Heart left ventricle (tissue), 13 donors: ENCODE data around the gene GNAQ.

Source experiments
- POLR2A ChIP-seq, 2 donors: fragments of 450-650 bp; IDR thresholded peaks; one replicate each; pipeline ENCODE4 v1.6.1; 2017; ENCODE audit warnings: antibody characterized with exemption in 2 of 2, mild to moderate bottlenecking in 2 of 2, moderate library complexity in 2 of 2
- TF ChIP-seq, protein P1 (sequence below), 12 donors: fragments of 200-600 bp; sonication (generic) in 4 of 12; IDR thresholded peaks; one replicate each; pipeline versions ENCODE4 v1.5.0 to v1.8.0; 2018 to 2022; ENCODE audit warnings: antibody characterized with exemption in 12 of 12, mild to moderate bottlenecking in 5 of 12
- donor health status: ischemic (EF 13 %, LVEDD 7.1; RV severe dilation, severe dysfunction).
- donor health status: DM: no; HTN: yes; CAD: no.
- donor health status: DM: no; HTN: no; CAD: no.
- donor health status: ischemic (EF 25% LVEDD 6.9; RV normal size, moderate dysfunction).
- donor health status: ischemic (EF 25% LVEDD 5.7; RV mildly dilated, moderate dysfunction).
- donor health status: ischemic (EF 35%, LVEDD 5.7; RV mildly dilated, moderate dysfunction).
- donor health status: nonischemic (EF 11% LVEDD 7.7; RV severe dilation, severe dysfunction).
- donor health status: DM: yes; HTN: yes; CAD: no.
- donor health status: PGD.
- donor health status: ischemic (EF 29% LVEDD 5.4; RV normal size, mild dysfunction).
- donor health status: nonischemic (EF 23%, LVEDD 6.1; RV moderate dilation, normal function).

DNA sequence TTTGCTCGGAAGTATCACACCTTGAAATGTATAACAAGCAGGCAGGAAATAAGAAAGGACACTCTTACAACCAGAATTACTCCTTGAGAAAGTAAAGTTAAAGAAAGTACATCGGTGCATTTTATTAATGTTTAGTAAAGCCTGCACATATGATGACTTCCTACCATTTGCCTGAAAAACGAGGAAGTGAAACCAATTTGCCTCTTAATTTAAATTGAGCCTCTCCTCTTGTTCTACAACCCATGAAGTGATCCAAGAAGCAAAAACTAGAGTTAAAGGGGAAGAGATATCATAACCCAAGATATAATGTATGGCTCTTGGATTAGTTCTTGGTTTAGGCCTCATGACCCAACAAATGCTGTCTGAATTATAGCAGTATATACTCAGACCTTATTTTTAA is 95.6 kb downstream of the GNAQ start:
- TF ChIP-seq, protein P1, sequence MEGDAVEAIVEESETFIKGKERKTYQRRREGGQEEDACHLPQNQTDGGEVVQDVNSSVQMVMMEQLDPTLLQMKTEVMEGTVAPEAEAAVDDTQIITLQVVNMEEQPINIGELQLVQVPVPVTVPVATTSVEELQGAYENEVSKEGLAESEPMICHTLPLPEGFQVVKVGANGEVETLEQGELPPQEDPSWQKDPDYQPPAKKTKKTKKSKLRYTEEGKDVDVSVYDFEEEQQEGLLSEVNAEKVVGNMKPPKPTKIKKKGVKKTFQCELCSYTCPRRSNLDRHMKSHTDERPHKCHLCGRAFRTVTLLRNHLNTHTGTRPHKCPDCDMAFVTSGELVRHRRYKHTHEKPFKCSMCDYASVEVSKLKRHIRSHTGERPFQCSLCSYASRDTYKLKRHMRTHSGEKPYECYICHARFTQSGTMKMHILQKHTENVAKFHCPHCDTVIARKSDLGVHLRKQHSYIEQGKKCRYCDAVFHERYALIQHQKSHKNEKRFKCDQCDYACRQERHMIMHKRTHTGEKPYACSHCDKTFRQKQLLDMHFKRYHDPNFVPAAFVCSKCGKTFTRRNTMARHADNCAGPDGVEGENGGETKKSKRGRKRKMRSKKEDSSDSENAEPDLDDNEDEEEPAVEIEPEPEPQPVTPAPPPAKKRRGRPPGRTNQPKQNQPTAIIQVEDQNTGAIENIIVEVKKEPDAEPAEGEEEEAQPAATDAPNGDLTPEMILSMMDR (IDR thresholded peaks at IDR 0.05) = no peak
- no peak for TF ChIP-seq POLR2A (IDR thresholded peaks at IDR 0.05)
